Mesothelial cell of epicardium (in vitro differentiated cells): Measurements from ENCODE around the gene SLC2A10. TPM values are rescaled to one million over a fixed set of nuclear protein-coding genes. Genes with fewer than 3 reads are reported as not detected.
A peak's percentile ranks its signal among the peaks of the same experiment; 100 is the strongest.

Experiments
- DNase-seq, 2 experiments: peaks; one replicate each; pipeline ENCODE4 v3.0.0; 2021; ENCODE audit warnings: low spot score in 2 of 2; ENCODE audit not compliant: unreplicated experiment in 2 of 2
- H3K27ac Mint-ChIP-seq: 2 replicates; pipeline ENCODE4 v1.8.0; 2021; ENCODE audit warnings: mixed read lengths
- H3K27me3 Mint-ChIP-seq: 2 replicates; pipeline ENCODE4 v1.8.0; 2021; ENCODE audit warnings: low read depth, mixed read lengths
- H3K36me3 Mint-ChIP-seq: 2 replicates; pipeline ENCODE4 v1.8.0; 2021; ENCODE audit warnings: mixed read lengths
- H3K4me1 Mint-ChIP-seq: 2 replicates; pipeline ENCODE4 v1.8.0; 2021; ENCODE audit warnings: mixed read lengths
- H3K4me3 Mint-ChIP-seq: 2 replicates; pipeline ENCODE4 v1.8.0; 2021; ENCODE audit warnings: mild to moderate bottlenecking, moderate library complexity, mixed read lengths
- H3K9me3 Mint-ChIP-seq: 2 replicates; pipeline ENCODE4 v1.8.0; 2021; ENCODE audit warnings: mixed read lengths
- total RNA-seq: library from RNA; stranded (reverse); gene quantifications from 3 replicates; pipeline ENCODE4 v1.2.1, GENCODE V29; 2021
- TF ChIP-seq, protein P1 (sequence below): fragments of 200-600 bp; sonication (generic); IDR thresholded peaks from one replicate; pipeline ENCODE4 v1.5.0; 2021; ENCODE audit warnings: antibody characterized with exemption; ENCODE audit not compliant: unreplicated experiment

Gene SLC2A10
- total RNA-seq, 1 donor from 2014 or later = 21.7 TPM

DNA sequence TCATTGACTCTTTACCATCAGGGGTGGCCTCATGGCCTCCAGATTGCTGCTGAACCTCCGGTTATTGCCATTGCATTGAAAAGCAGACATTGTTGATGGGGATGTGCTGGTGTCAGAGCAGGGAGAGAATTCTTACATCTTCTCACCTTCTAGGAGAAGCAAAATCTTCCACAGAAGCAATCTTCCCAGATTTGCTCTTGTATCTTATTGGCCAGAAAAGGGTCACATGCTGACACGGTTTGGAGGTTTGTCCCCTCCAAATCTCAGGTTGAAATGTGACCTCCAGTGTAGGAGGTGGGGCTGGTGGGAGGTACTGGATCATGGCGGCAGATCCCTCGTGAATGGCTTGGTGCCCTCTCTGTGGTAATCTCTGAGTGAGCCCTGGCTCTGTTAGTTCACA, 30.9 kb upstream of the SLC2A10 start:
- Mint-ChIP-seq H3K36me3 (peaks cover 6% of the 10 kb centered on the region), H3K27me3 (no peaks in the 10 kb centered on the region), H3K4me1 (peaks cover 17% of the 10 kb centered on the region), H3K4me3 (no peak overlapping the region), H3K27ac (no peak overlapping the region), H3K9me3 (no peaks in the 10 kb centered on the region)
- TF ChIP-seq, protein P1, sequence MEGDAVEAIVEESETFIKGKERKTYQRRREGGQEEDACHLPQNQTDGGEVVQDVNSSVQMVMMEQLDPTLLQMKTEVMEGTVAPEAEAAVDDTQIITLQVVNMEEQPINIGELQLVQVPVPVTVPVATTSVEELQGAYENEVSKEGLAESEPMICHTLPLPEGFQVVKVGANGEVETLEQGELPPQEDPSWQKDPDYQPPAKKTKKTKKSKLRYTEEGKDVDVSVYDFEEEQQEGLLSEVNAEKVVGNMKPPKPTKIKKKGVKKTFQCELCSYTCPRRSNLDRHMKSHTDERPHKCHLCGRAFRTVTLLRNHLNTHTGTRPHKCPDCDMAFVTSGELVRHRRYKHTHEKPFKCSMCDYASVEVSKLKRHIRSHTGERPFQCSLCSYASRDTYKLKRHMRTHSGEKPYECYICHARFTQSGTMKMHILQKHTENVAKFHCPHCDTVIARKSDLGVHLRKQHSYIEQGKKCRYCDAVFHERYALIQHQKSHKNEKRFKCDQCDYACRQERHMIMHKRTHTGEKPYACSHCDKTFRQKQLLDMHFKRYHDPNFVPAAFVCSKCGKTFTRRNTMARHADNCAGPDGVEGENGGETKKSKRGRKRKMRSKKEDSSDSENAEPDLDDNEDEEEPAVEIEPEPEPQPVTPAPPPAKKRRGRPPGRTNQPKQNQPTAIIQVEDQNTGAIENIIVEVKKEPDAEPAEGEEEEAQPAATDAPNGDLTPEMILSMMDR = no peak
- DNase-seq = no peak

DNA sequence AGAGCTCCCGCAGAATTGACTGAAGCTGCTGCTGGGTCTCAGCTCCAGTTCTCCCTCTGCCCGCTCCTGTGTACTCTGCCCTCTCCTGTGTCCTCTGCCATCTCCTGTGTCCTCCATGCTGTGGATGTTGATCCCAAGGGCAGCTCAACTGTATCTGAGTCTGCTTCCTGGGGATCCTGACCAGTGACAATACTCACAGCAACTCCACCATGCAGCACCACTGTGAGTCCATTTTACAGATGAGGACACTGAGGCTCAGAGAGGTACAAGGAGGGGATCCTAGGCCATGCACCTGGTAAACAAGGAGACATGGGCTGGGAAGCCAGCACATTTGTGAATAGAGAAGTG, 28.8 kb upstream of the SLC2A10 start:
- peaks cover 28% of the 10 kb centered on the region for H3K4me1 Mint-ChIP-seq
- H3K9me3 Mint-ChIP-seq = no peaks in the 10 kb centered on the region
- no peaks in the 10 kb centered on the region for H3K27me3 Mint-ChIP-seq
- H3K27ac Mint-ChIP-seq = no peak overlapping the region
- TF ChIP-seq, protein P1 = no peak
- DNase-seq = no peak
- peaks cover 8% of the 10 kb centered on the region for H3K36me3 Mint-ChIP-seq
- no peak overlapping the region for H3K4me3 Mint-ChIP-seq

DNA sequence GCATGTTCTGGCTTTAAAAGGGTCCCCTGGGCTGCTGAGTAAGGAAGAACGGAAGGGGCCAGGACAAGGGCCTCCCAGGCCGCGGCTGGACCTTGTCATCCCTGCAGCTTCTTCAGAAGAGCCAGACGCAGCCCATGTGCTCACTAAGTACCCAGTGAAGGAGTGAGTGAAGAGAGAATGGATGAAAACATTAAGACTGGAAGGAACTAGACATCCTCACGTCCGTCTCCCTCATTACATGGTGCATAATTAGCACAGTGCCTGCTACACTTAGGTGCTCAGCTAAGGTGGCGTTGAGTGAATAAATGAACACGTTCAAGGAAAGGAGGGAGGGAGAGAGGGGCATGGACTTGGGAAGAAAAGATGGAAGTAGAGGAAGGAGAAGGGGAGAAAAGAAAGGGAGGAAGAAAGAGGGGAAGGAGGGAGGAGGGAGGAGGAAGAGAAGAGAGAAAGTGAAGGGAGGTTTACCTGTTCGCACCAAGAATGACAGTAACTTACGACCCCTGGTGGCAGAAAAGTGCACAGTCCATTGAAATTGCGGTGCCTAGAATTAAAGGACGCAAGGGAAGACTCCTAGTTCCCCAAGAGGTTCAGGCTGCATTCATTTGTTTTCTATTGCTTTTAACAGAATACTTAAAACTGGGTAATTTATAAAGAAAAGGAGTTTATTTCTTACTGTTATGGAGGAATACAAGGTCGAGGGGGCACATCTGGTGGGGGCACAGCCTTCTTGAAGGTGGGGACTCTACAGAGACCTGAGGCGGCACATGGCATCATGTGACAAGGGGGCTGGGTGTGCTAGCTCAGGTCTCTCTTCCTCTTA, 28.2 kb upstream of the SLC2A10 start:
- Mint-ChIP-seq H3K27me3 (no peaks in the 10 kb centered on the region), H3K36me3 (peaks cover 13% of the 10 kb centered on the region), H3K4me1 (peaks cover 28% of the 10 kb centered on the region), H3K27ac (peak overlapping the region; percentile 13), H3K9me3 (no peaks in the 10 kb centered on the region), H3K4me3 (peak overlapping the region; percentile 11)
- TF ChIP-seq, protein P1 = peak; percentile 87
- DNase-seq = peak; percentile 32 to 82

DNA sequence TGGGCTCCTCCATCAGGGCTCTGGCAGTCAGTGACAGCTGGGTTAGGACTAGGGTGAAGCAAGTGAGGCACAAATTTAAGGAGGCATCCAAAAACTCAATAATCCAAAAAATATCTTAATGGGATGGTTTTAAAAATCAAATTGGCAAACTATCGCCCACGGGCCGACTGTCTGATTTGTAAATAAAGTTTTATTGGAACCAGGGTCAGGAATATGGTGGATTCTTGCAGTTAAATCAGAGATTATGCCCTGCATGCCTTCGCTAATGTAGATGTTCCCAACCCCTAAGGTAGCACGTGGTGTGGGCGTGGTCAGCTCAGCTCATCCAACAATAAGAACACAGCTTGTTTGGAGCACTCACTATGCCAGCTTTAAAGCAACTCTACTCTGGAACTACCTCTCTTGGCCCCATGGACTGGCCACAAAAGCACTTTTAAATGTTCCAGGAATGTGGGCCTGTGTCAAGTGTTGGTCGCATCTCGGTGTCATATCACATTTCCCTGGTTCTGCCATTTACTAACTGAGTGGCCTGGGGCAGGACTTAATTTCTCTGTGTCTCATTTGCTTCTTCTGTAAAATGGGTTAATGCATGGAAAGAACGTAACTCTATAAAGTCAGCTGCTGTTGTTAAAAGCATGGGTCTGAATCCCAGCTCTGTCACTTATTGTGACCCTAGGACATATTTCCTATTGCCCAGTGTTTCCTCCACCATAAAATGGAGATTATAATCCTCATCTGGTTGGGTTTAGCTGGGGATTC, 27.2 kb upstream of the SLC2A10 start:
- DNase-seq = no peak
- Mint-ChIP-seq H3K36me3 (peaks cover 18% of the 10 kb centered on the region), H3K4me1 (peaks cover 28% of the 10 kb centered on the region), H3K9me3 (no peaks in the 10 kb centered on the region), H3K27ac (peak overlapping the region; percentile 95), H3K4me3 (peak overlapping the region; percentile 77), H3K27me3 (no peaks in the 10 kb centered on the region)
- TF ChIP-seq, protein P1 = no peak

DNA sequence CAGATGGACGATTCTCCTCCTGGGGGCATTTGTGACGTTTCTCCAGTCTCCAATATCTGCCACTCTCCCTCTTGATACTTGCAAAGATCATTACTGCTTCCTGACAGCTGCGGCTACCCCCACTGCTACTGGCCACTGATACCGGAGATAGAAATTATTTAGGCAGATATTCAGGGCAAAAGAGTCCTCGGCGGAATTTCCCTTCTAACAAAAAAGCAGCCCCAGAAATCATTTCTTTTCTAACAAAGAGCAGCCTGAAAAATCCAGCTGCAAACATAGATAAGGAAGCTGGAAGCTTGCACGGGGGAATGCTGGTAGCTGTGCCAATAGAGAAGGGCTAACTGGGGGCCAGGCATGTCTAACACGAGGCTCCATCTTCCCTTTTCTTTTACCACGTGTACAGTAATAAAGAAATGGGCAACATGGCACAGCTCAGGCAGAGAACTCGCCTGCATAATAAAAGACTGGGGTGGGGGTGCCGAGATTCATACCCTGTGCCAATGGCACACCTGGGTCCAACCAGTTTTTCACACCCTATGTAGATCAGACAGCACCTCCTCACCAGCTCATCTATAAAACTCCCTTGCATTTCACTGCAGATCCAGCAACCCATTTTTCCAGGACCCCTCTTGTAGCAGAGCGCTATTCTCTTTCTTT, 26.3 kb upstream of the SLC2A10 start:
- H3K4me1 Mint-ChIP-seq = peaks cover 32% of the 10 kb centered on the region
- H3K36me3 Mint-ChIP-seq = peaks cover 18% of the 10 kb centered on the region
- TF ChIP-seq, protein P1 = no peak
- peak overlapping the region; percentile 95 for H3K27ac Mint-ChIP-seq
- no peaks in the 10 kb centered on the region for H3K27me3 Mint-ChIP-seq
- DNase-seq = no peak
- no peaks in the 10 kb centered on the region for H3K9me3 Mint-ChIP-seq
- H3K4me3 Mint-ChIP-seq = peak overlapping the region; percentile 77
